Neural cell (in vitro differentiated cells): ENCODE results near the gene RNF145. TPM values are rescaled to one million over a fixed set of nuclear protein-coding genes. Genes with fewer than 3 reads are reported as not detected.

ENCODE experiments used
- H2AFZ ChIP-seq: fragments of 200-600, 300-800 bp; sonication (generic), shearing (Covaris generic); 2 replicates; pipeline ENCODE4 v1.6.0; 2014; ENCODE audit warnings: low read depth, mild to moderate bottlenecking, antibody characterized with exemption, low read length, moderate library complexity
- H3F3A ChIP-seq: fragments of 200-600 bp; shearing (Covaris generic); 2 replicates; pipeline ENCODE4 v1.6.1; 2016; ENCODE audit warnings: mild to moderate bottlenecking, moderate library complexity, mixed read lengths, antibody characterized with exemption, low read length; ENCODE audit not compliant: insufficient read depth, poor library complexity, severe bottlenecking
- H3K27ac ChIP-seq: fragments of 200-600, 300-800 bp; sonication (generic), shearing (Covaris generic); 2 replicates; pipeline ENCODE4 v1.5.1; 2014; ENCODE audit warnings: mild to moderate bottlenecking, low read length, moderate library complexity
- H3K27me3 ChIP-seq: fragments of 300-800, 200-600 bp; sonication (generic), shearing (Covaris generic); 2 replicates; pipeline ENCODE4 v1.6.0; 2014; ENCODE audit warnings: mild to moderate bottlenecking, low read depth, low read length, moderate library complexity; ENCODE audit not compliant: insufficient read depth
- H3K36me3 ChIP-seq: fragments of 300-800, 200-600 bp; sonication (generic), shearing (Covaris generic); 2 replicates; pipeline ENCODE4 v1.5.1; 2014; ENCODE audit warnings: mild to moderate bottlenecking, antibody characterized with exemption, low read length, moderate library complexity; ENCODE audit not compliant: insufficient read depth
- H3K4me2 ChIP-seq: fragments of 300-800, 200-600 bp; sonication (generic), shearing (Covaris generic); 2 replicates; pipeline ENCODE4 v1.6.0; 2014; ENCODE audit warnings: mild to moderate bottlenecking, low read length
- H3K4me3 ChIP-seq: fragments of 300-800, 200-600 bp; sonication (generic), shearing (Covaris generic); 2 replicates; pipeline ENCODE4 v1.5.1; 2014; ENCODE audit warnings: mild to moderate bottlenecking, low read length, moderate library complexity
- H3K79me2 ChIP-seq: fragments of 200-600 bp; shearing (Covaris generic); replicated peaks from 2 replicates; pipeline ENCODE4 v1.6.0; 2014; ENCODE audit warnings: mild to moderate bottlenecking, low read length, moderate library complexity; ENCODE audit not compliant: insufficient read depth
- H3K9ac ChIP-seq: fragments of 300-800, 200-600 bp; sonication (generic), shearing (Covaris generic); 2 replicates; pipeline ENCODE4 v1.6.1; 2016; ENCODE audit warnings: mild to moderate bottlenecking, low read length, mixed read lengths
- H3K9me2 ChIP-seq: fragments of 200-600 bp; shearing (Covaris generic); 2 replicates; pipeline ENCODE4 v1.6.1; 2016; ENCODE audit warnings: mild to moderate bottlenecking, low read length, mixed read lengths; ENCODE audit not compliant: insufficient read depth
- H3K9me3 ChIP-seq: fragments of 200-600, 300-800 bp; sonication (generic), shearing (Covaris generic); 2 replicates; pipeline ENCODE4 v1.6.1; 2016; ENCODE audit warnings: mild to moderate bottlenecking, mixed run types, low read length, moderate library complexity, mixed read lengths
- H4K20me1 ChIP-seq: fragments of 200-600 bp; shearing (Covaris generic); 2 replicates; pipeline ENCODE4 v1.6.1; 2016; ENCODE audit warnings: mild to moderate bottlenecking, mixed run types; ENCODE audit not compliant: insufficient read depth
- EP300 ChIP-seq: fragments of 450-650 bp; conservative IDR thresholded peaks from 2 replicates; pipeline ENCODE4 v1.6.1; 2014; ENCODE audit warnings: antibody characterized with exemption, mild to moderate bottlenecking, moderate library complexity; ENCODE audit not compliant: poor library complexity, severe bottlenecking
- EZH2 ChIP-seq: fragments of 200-600, 300-800 bp; shearing (Covaris generic), sonication (generic); IDR thresholded peaks from 2 replicates; pipeline ENCODE4 v1.6.1; 2014; ENCODE audit warnings: antibody characterized with exemption, low read length, borderline replicate concordance, mild to moderate bottlenecking; ENCODE audit not compliant: insufficient read depth, poor library complexity, severe bottlenecking
- MXI1 ChIP-seq: fragments of 450-650 bp; conservative IDR thresholded peaks from 2 replicates; pipeline ENCODE4 v1.6.1; 2014; ENCODE audit warnings: antibody characterized with exemption, mild to moderate bottlenecking; ENCODE audit not compliant: poor library complexity, severe bottlenecking
- POLR2AphosphoS5 ChIP-seq: IDR thresholded peaks from 2 replicates; pipeline ENCODE4 v1.6.1; 2012
- RAD21 ChIP-seq: fragments of 450-650 bp; conservative IDR thresholded peaks from 2 replicates; pipeline ENCODE4 v1.6.1; 2014; ENCODE audit warnings: antibody characterized with exemption, mild to moderate bottlenecking, moderate library complexity
- SMC3 ChIP-seq: fragments of 450-650 bp; conservative IDR thresholded peaks from 2 replicates; pipeline ENCODE4 v1.6.1; 2014; ENCODE audit warnings: antibody characterized with exemption, mild to moderate bottlenecking, moderate library complexity; ENCODE audit not compliant: poor library complexity
- TAF1 ChIP-seq: IDR thresholded peaks from 2 replicates; pipeline ENCODE4 v1.6.1; 2012; ENCODE audit warnings: low read depth
- polyA plus RNA-seq: library from polyadenylated mRNA; depleted of rRNA; stranded (reverse); fragments of >200 nt; gene quantifications from 2 replicates; pipeline ENCODE4 v1.2.3, GENCODE V29; 2014
- TF ChIP-seq, protein P1 (sequence below): fragments of 450-650 bp; IDR thresholded peaks from 2 replicates; pipeline ENCODE4 v1.5.1; 2014; ENCODE audit warnings: antibody characterized with exemption, mild to moderate bottlenecking, moderate library complexity; ENCODE audit not compliant: poor library complexity, severe bottlenecking
- TF ChIP-seq, protein P2 (sequence below): IDR thresholded peaks from 2 replicates; pipeline ENCODE4 v1.6.1; 2012; ENCODE audit warnings: borderline replicate concordance

The RNF145 gene
- polyA plus RNA-seq, 1 donor from 2014 or later: 52.4 TPM

DNA sequence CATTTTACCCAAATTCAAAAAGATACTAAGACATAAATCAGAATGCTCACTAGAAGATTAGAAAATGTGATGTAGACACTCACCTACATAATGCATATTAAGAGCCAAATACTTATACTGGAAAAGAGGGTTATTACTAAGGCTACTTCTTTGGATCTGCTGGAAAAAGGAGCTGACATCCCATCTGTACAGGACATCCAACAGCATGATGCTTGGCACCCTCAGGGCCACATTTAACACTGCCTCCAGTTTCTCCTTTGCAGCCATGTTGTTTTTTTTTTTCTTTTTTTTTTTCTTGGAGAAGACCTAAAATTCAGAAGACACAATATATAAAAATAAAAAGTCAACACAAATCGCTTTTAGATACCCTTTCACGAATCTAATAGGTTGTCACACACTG, 6.0 kb downstream of the RNF145 start:
- peaks cover 11% of the 10 kb centered on the region for H3F3A ChIP-seq
- no peaks in the 10 kb centered on the region for H3K36me3 ChIP-seq
- no peaks in the 10 kb centered on the region for H3K9me3 ChIP-seq
- TF ChIP-seq, protein P1, sequence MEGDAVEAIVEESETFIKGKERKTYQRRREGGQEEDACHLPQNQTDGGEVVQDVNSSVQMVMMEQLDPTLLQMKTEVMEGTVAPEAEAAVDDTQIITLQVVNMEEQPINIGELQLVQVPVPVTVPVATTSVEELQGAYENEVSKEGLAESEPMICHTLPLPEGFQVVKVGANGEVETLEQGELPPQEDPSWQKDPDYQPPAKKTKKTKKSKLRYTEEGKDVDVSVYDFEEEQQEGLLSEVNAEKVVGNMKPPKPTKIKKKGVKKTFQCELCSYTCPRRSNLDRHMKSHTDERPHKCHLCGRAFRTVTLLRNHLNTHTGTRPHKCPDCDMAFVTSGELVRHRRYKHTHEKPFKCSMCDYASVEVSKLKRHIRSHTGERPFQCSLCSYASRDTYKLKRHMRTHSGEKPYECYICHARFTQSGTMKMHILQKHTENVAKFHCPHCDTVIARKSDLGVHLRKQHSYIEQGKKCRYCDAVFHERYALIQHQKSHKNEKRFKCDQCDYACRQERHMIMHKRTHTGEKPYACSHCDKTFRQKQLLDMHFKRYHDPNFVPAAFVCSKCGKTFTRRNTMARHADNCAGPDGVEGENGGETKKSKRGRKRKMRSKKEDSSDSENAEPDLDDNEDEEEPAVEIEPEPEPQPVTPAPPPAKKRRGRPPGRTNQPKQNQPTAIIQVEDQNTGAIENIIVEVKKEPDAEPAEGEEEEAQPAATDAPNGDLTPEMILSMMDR: no peak
- TF ChIP-seq, protein P2, sequence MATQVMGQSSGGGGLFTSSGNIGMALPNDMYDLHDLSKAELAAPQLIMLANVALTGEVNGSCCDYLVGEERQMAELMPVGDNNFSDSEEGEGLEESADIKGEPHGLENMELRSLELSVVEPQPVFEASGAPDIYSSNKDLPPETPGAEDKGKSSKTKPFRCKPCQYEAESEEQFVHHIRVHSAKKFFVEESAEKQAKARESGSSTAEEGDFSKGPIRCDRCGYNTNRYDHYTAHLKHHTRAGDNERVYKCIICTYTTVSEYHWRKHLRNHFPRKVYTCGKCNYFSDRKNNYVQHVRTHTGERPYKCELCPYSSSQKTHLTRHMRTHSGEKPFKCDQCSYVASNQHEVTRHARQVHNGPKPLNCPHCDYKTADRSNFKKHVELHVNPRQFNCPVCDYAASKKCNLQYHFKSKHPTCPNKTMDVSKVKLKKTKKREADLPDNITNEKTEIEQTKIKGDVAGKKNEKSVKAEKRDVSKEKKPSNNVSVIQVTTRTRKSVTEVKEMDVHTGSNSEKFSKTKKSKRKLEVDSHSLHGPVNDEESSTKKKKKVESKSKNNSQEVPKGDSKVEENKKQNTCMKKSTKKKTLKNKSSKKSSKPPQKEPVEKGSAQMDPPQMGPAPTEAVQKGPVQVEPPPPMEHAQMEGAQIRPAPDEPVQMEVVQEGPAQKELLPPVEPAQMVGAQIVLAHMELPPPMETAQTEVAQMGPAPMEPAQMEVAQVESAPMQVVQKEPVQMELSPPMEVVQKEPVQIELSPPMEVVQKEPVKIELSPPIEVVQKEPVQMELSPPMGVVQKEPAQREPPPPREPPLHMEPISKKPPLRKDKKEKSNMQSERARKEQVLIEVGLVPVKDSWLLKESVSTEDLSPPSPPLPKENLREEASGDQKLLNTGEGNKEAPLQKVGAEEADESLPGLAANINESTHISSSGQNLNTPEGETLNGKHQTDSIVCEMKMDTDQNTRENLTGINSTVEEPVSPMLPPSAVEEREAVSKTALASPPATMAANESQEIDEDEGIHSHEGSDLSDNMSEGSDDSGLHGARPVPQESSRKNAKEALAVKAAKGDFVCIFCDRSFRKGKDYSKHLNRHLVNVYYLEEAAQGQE: no peak
- TF ChIP-seq RAD21 (no peak), TAF1 (no peak), EZH2 (no peak), MXI1 (no peak), EP300 (no peak), POLR2AphosphoS5 (no peak), SMC3 (no peak)
- H4K20me1 ChIP-seq: no peaks in the 10 kb centered on the region
- H2AFZ ChIP-seq: no peak overlapping the region
- H3K79me2 ChIP-seq: peaks cover 89% of the 10 kb centered on the region
- H3K27me3 ChIP-seq: no peaks in the 10 kb centered on the region
- peaks cover 2% of the 10 kb centered on the region for H3K9me2 ChIP-seq
- no peak overlapping the region for H3K9ac ChIP-seq
- no peak overlapping the region for H3K4me3 ChIP-seq
- no peak overlapping the region for H3K27ac ChIP-seq
- no peak overlapping the region for H3K4me2 ChIP-seq

DNA sequence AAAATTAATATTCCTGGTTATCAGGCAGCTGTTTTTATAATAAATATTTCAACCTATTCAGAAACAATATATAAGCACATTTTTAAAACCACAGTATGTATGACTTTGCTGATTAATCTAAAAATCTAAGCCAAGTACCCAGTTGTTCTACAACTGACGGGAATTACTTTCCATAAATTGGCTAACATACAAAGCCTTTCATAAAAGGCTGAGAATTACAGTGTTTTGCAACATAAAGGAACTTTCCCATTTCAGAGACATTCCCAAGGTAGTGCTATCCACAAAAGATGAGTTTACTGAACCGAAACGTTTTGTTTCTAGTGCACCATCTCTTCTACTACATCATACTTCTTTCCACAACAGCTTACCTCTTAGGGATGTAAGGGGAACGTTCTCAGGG, 7.2 kb downstream of the RNF145 start:
- H3K9ac ChIP-seq: no peak overlapping the region
- H4K20me1 ChIP-seq: no peaks in the 10 kb centered on the region
- TF ChIP-seq SMC3 (no peak), POLR2AphosphoS5 (no peak), EP300 (no peak), TAF1 (no peak), EZH2 (no peak), MXI1 (no peak), RAD21 (no peak)
- TF ChIP-seq, protein P1: no peak
- TF ChIP-seq, protein P2: no peak
- H3K9me2 ChIP-seq: peaks cover 2% of the 10 kb centered on the region
- H3K79me2 ChIP-seq: peaks cover 93% of the 10 kb centered on the region
- no peak overlapping the region for H3K4me2 ChIP-seq
- no peaks in the 10 kb centered on the region for H3K27me3 ChIP-seq
- H3K9me3 ChIP-seq: no peaks in the 10 kb centered on the region
- H3K36me3 ChIP-seq: no peaks in the 10 kb centered on the region
- no peak overlapping the region for H2AFZ ChIP-seq
- no peak overlapping the region for H3K4me3 ChIP-seq
- peaks cover 11% of the 10 kb centered on the region for H3F3A ChIP-seq
- no peak overlapping the region for H3K27ac ChIP-seq
